ENCODE measurements around the gene ZNF234. TPM values are rescaled to one million over a fixed set of nuclear protein-coding genes. Genes with fewer than 3 reads are reported as not detected.
"Not testable (repeated sequence)": the region's sequence is repeated elsewhere in the genome, so short reads cannot be mapped to it uniquely, and the experiment has no call there.

ZNF234 gene
- polyA plus RNA-seq (ENCODE audit: insufficient read length): 20.5 TPM
- long read RNA-seq, donor 1, full-length matches to known transcripts: 1 of 1 reads
- long read RNA-seq, donor 1, partial matches to known transcripts: 0 of 1 reads
- long read RNA-seq, donor 1, other reads (novel, unspliced or antisense): 0 of 1 reads
- long read RNA-seq, donor 2, partial matches to known transcripts: 0 of 3 reads
- long read RNA-seq, donor 2, other reads (novel, unspliced or antisense): 0 of 3 reads
- long read RNA-seq, donor 3: 0 reads
- long read RNA-seq, donor 4: 0 reads
- long read RNA-seq, donor 5, full-length matches to known transcripts: 3 of 3 reads
- long read RNA-seq, donor 5, partial matches to known transcripts: 0 of 3 reads
- long read RNA-seq, donor 5, other reads (novel, unspliced or antisense): 0 of 3 reads
- long read RNA-seq, donor 6, full-length matches to known transcripts: 2 of 2 reads
- long read RNA-seq, donor 6, partial matches to known transcripts: 0 of 2 reads
- long read RNA-seq, donor 6, other reads (novel, unspliced or antisense): 0 of 2 reads
- long read RNA-seq, donor 7, full-length matches to known transcripts: 2 of 2 reads
- long read RNA-seq, donor 7, partial matches to known transcripts: 0 of 2 reads
- long read RNA-seq, donor 7, other reads (novel, unspliced or antisense): 0 of 2 reads
- long read RNA-seq, donor 8: 0 reads

DNA sequence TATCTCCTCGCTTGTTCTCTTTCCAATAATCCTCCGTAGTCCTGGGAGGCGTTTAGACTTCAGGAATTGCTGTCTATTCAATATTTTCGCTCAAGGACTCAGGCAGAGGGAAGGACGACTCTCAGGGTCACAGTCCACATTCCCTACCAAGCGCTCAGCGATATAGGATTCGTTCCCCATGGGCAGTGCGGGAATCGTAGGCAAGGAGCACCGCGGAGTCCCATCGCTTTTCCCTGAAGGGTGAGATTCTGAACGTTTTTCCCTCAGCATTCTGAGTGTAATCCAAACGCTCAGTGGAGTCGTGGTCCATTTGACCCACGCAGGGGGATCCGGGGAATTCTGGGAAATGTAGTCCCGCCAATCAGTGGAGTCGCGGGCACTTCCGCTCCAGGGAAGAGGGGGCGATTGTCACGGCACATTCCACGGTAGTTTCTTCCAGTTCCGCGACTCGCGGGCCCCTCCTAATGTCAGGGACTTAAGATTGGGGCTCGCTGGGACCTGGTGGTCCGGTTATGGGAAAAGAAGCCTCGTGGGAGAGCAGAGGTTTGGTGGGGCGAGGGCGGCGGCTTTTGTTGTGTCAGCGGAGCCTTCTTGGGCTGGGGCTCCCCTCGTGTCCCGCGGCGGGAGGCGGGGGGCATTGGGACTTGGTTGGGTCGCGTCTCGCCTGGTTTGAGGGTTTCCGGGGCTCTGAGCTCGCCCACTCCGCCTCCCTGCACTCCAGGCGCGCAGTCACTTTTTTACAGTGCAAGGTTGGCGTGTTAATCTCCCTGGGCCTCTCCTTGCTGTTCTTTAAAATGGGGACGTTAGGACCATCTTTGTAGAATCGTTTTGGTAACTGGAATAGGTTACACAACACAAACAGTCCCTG is at the start of gene ZNF234:
Gene ZNF234 (plus strand): TSS at position 364 of the 868 bp plus-strand sequence. CDS start 3,079 bp downstream, outside the sequence.
- peak; percentile 91 for DNase-seq

DNA sequence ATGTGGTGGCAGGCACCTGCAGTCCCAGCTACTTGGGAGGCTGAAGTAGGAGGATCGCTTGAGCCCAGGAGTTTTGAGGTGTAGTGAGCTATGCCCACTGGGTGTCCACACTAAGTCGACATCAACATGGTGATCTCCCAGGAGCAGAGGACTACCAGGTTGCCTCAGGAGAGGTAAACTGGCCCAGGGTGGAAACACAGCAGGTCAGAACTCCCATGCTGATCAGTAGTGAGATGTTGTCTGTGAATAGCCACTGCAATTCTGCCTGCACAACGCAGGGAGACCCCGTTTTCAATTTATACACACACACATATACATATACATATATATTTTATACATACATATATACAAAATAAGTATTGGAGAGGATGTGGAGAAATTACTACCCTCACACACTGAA is 49.2 kb upstream of the ZNF234 start:
- DNase-seq: no peak

DNA sequence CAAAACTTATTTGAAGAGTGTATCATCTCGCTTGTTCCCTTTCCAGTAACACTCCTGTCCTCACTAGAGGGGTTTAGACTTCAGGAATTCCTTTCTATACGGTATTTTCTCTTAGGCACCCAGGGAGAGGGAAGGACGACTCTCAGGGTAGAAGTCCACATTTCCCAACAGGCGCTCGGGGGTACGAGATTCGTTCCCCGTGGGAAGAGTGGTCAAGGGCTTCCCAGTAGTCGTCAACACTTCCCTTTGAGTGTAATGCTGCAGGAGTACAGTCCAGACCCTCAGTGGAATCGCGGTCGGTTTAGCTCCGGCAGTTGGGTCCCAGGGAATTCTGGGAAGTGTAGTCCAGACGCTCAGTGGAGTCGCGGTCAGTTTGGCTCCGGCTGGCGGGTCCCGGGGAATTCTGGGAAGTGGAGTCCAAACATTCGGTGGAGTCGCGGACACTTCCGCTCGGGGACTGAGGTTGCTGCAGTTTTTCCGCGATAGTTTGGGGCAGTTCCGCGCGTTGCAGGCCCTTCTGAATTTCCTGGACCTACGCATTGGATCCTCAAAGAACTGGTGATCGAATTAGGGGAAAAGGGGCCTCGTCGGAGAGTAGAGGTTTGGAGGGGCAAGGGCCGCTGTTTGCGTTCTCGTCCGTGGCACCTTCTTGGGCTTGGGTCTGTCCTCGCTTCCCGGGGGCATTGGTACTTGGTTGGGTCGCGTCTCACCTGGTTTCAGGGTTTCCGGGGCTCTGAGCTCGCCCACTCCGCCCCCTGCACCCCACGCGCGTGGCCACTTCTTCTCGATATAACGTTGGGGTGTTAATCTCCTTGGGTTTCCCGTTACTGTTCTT is 47.2 kb upstream of the ZNF234 start, which contains the start of gene ZNF224:
Gene ZNF224 (plus strand): TSS at position 431 of the 835 bp plus-strand sequence. CDS start 3,513 bp downstream, outside the sequence.
- DNase-seq: peak; percentile 95

DNA sequence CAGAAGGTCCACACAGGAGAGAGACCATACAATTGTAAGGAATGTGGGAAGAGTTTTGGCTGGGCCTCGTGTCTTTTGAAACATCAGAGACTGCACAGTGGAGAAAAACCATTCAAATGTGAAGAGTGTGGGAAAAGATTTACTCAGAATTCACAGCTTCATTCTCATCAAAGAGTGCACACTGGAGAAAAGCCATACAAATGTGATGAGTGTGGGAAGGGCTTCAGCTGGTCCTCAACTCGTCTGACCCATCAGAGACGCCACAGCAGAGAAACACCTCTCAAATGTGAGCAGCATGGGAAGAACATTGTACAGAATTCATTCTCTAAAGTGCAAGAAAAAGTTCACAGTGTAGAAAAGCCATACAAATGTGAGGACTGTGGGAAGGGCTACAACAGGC is 33.6 kb upstream of the ZNF234 start:
- no peak for DNase-seq

DNA sequence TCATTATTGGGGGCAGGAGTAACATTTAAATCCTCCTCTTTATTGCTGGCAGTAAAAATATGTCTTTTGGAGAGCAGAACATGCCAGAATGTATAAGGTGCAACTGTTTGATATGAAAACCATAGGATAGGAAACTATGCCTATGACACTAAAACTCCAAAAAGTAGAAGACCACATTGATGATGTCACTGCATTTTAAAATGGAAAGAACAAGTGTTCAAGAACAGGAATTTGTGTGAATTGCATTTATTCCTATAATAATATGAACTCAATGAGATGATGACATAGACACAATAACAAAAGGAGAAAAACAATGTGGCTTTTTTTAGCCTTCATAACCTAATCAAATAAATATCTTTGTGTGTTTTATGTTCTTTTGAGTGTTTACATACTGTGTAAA is 31.9 kb upstream of the ZNF234 start:
- DNase-seq: no peak

DNA sequence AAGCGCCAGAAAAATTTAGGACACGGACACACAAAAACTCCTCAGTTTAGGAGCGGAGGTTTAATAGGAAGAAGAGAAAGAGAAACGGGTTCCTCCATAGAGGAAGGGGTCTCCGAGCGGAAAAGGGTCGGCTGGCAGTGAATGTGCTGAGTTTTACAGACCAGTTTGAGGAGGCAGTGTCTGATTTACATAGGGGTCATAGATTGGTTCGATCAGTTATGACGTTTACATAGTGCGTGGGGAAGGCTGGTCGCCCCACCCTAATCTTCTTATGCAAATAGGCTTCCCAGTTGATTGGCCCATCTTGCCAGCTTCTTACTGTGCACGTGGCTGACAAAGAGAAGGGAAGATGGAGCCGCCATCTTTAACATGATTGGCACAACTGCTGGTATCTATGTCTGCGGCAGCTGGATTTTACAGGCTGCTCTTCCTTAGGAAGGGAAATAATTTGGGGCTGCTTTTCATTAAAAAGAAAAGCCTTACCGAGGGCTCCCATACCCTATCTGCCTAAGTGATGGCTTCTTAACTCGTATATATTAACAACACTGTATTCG is 29.4 kb upstream of the ZNF234 start:
- peak; percentile 37 for DNase-seq

DNA sequence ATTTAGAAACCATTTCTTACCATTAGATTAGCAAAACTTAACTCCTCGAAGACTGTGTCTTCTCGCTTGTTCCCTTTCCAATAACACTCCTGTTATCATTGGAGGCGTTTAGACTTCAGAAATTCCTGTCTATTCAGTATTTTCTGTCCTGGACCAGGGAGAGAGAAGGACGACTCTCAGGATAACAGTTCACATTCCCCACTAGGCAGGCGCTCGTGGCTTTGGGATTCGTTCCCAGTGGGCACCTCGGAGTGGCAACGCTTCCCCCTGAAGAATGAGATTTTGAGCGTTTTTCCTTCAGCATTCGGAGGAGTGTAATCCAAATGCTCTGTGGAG is 28.6 kb upstream of the ZNF234 start:
- no peak for DNase-seq

DNA sequence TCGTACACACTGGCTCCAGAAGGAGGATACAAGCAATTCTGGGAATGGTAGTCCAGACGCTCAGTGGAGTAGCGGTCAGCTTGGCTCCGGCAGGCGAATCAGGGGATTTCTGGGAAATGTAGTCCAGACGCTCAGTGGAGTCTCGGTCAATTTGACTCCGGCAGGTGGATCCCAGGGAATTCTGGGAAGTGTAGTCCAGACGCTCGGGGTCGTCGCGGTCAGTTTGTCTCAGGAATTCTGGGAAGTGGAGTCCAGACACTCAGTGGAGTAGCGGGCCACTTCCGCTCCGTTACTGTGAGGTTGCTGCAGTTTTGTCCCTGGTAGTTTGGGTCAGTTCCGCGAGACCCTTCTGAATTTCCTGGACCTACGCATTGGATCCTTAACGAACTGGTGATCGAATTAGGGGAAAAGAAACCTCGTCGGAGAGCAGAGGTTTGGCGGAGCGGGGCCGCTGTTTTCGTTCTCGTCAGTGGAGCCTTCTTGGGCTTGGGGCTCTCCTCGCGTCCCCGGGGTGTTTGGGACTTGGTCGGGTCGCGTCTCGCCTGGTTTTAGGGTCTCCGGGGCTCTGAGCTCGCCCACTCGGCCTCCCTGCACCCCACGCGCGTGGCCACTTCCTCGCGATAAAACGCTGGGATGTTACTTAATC is 28.1 kb upstream of the ZNF234 start, which contains the start of gene ZNF225:
Gene ZNF225 (plus strand): TSS at position 262 of the 646 bp plus-strand sequence. CDS start 2,429 bp downstream, outside the sequence.
- DNase-seq: peak; percentile 99

DNA sequence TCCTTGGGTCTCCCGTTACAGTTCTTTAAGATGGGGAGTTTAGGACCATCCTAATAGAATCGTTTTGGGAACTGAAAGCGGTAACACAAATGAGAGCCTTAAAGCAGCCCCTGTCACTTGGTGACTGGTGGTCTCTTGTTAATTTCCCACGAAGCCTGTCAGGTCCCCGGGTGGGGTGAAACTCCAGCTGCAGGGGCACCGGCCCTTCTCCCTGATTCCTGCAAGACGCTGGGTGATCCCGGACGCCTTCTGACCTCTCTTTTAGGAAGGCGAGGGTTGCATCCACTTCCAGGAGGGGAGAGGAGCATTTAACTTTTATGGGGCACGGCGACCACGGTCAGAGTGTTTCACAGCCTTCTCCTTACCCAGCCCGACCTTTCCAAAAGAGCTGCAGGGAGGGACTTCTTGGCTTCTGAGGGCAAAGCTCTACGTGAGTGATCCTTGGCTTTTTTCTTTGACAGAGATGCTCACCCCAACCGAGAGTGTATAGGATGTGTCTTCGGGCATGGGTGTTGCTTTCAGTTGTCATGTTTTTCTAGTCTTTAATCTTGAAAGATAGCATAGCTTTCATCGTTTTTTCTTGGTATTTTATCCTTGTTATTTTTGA is 27.5 kb upstream of the ZNF234 start:
- DNase-seq: no peak

DNA sequence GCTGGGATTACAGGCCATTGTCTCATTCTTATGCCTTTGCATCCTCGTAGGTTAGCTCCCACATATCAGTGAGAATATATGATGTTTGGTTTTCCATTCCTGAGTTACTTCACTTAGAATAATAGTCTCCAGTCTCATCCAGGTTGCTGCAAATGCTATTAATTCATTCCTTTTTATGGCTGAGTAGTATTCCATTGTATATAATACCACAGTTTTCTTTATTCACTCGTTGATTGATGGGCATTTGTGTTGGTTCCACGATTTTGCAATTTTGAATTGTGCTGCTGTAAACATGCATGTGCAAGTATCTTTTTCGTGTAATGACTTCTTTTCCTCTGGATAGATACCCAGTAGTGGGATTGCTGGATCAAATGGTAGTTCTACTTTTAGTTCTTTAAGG is 20.2 kb upstream of the ZNF234 start:
- not testable (repeated sequence) for DNase-seq

DNA sequence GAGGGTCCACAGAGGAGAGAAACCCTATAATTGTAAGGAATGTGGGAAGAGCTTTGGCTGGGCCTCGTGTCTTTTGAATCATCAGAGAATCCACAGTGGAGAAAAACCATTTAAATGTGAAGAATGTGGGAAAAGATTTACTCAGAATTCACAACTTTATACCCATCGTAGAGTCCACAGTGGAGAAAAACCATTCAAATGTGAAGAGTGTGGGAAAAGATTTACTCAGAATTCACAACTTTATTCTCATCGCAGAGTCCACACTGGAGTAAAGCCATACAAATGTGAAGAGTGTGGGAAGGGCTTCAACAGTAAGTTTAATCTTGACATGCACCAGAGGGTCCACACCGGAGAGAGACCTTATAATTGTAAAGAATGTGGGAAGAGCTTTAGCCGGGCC is 9.4 kb upstream of the ZNF234 start:
- DNase-seq: no peak

DNA sequence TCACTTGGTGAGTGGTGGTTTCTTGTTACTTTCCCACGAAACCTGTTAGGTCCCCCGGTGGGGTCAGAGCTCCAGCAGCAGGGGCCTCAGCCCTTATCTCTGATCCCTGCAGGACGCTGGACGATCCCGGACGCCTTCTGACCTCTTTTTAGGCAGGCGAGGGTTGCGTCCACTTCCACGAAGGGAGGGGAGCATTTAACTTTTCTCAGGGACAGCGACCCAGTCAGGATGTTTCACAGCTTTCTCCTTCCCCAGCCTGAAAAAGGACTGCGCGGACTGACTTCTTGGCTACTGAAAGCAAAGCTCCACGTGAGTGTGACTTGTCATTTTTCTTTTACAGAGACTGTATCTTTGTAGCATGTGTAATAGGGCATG is 692 bp downstream of the ZNF234 start:
- DNase-seq: no peak

DNA sequence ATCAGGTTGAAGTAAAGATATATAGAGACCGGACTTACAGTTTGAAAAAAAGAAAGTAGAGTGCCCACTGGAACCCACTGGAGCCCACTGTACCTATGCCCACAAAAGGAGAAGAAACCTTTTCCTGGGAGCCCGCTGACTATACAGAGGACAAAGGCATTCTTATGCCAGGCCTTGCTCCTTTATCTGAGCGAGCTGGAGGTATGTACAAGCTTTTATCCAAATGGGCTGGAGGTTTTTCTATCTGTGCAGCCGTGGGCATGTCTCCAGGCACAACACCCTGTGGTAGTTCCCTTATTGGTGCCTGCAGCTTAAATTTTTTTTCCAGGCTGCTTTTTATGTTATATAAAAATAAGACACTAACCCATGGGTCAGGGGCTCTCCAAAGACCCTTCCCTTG is 8.4 kb downstream of the ZNF234 start:
- DNase-seq: no peak

DNA sequence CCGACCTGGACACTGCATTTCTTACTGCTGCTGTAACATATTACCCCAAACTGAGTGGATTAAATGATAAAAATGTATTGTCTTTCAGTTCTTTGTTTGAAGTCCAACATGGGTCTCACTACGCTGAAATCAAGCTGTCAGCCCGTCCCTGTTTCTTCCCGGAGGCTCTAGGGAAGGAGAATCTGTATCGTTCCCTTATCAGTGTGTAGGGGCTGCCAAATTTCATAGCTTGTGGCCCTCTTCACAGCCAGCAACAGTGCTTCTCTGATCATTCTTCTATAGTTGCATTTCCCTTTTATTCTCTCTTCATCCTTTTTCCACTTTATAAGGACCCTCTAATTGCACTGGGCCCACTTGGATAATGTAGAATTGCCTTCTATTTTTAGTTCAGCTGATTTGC is 10.1 kb downstream of the ZNF234 start:
- no peak for DNase-seq

DNA sequence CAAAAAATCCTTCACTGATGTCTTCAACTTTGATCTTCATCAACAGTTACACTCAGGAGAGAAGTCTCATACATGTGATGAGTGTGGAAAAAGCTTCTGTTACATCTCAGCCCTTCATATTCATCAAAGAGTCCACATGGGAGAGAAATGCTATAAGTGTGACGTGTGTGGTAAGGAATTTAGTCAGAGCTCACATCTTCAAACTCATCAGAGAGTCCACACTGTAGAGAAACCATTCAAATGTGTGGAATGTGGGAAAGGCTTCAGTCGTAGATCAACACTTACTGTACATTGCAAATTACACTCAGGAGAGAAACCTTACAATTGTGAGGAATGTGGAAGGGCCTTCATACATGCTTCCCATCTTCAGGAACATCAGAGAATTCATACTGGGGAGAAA is 15.1 kb downstream of the ZNF234 start:
- no peak for DNase-seq

DNA sequence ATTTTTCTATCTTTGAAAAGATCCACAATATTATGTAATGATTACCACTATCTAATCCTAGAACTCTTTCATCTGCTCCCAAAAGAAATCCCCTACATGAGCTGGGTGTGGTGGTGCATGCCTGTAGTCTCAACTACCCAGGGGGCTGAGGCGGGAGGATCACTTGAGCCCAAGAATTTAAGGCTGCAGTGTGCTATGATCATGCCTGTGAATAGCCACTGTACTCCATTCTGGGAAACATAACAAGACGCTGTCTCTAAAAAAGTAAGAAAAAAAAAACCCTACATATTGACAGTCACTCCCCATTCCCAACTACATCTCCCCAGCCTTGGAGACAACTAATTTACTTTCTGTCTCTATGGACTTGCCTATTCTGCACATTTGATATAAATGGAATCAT is 22.4 kb downstream of the ZNF234 start:
- no peak for DNase-seq

DNA sequence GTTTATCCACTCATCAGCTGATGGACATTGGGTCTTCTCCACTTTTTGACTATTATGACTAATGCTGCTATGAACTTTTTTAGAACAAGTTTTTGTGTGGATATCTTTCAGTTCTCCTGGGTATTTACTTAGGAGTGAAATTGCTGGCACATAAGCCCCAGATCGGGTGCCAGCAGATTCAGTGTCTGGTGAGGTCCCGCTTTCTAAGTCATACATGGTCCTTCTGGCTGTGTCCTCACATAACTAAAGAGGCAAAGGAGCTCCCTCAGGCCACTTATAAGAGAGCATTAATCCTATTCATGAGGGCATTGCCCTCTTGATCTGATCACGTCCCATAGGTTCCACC is 22.9 kb downstream of the ZNF234 start:
- DNase-seq: no peak

DNA sequence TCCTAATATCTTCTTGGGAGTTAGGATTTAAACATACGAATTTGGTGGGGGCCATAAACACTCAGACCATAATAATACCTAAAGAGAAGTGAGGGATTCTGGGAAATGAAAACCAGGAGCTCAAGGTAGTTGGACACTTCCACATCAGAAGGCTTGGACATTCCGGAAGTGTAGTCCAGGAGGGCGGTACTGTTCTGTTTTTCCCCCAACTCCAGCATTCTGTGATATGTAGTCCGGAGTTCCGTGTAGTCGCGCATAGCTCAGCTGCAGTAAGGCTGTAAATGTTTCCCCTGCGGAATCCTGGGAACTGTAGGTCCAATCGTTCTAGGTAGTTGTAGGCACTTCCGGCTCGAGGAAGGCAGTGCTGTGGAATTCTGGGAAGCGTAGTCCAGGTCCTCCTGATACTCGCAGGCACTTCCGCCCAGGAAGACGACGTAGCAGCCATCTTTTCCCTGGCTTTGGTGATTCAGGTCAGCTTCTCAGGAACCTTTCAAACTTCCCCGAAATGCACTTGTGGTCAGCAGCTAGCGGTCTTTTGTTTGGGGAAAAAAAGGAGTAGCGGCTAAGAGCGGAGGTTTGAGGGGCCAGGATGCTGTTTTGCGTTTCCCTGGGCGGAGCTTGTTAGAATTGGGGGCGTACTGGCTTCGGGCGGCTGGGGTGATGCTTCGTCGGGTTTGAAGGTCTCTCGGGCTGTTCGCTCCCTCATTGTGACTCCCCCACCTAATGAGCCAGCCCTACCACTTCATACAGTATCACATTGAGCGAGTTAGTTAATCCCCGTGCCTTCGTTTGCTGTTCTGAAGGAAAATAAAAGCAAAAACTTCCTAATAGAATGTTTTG is 23.5 kb downstream of the ZNF234 start, which contains the start of gene ZNF226:
Gene ZNF226 (plus strand): TSS at position 428 of the 840 bp plus-strand sequence. CDS start 4,981 bp downstream, outside the sequence.
- peak; percentile 96 for DNase-seq

DNA sequence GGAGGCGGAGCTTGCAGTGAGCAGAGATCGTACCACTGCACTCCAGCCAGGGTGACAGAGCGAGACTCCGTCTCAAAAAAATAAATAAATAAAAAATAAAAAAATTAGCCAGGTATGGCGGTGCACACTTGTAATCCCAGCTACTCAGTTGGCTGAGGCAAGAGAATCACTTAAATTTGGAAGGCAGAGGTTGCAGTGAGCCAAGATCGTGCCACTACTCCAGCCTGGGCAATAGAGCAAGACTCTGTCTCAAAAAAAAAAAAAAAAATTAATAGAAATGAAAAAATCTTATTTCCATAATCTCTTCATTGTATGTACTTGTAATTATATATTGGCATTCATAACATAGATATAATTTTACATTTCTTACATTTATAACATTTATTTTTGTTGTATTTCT is 29.3 kb downstream of the ZNF234 start:
- DNase-seq: not testable (repeated sequence)

Data from left kidney (tissue), 8 donors.